Measurements from ENCODE around the gene SLC19A1.

The SLC19A1 gene

GRCh38 chr21:45580576-45581321 is 38.5 kb upstream of the SLC19A1 start:
- TF ChIP-seq, protein P1, sequence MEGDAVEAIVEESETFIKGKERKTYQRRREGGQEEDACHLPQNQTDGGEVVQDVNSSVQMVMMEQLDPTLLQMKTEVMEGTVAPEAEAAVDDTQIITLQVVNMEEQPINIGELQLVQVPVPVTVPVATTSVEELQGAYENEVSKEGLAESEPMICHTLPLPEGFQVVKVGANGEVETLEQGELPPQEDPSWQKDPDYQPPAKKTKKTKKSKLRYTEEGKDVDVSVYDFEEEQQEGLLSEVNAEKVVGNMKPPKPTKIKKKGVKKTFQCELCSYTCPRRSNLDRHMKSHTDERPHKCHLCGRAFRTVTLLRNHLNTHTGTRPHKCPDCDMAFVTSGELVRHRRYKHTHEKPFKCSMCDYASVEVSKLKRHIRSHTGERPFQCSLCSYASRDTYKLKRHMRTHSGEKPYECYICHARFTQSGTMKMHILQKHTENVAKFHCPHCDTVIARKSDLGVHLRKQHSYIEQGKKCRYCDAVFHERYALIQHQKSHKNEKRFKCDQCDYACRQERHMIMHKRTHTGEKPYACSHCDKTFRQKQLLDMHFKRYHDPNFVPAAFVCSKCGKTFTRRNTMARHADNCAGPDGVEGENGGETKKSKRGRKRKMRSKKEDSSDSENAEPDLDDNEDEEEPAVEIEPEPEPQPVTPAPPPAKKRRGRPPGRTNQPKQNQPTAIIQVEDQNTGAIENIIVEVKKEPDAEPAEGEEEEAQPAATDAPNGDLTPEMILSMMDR (conservative IDR thresholded peaks at IDR 0.05; ENCODE audit: low read depth, low read length): no peak
- no peak for DNase-seq (ENCODE audit: low read depth)
- no peak overlapping the region for H3K4me3 ChIP-seq (ENCODE audit: low read length)

- no peak for DNase-seq (ENCODE audit: low read depth)
- TF ChIP-seq, protein P1 (conservative IDR thresholded peaks at IDR 0.05; ENCODE audit: low read depth, low read length): no peak
- H3K4me3 ChIP-seq (ENCODE audit: low read length): no peak overlapping the region
These were observed 37.9 kb upstream of the SLC19A1 start for GRCh38 chr21:45580181-45580575.

DNA sequence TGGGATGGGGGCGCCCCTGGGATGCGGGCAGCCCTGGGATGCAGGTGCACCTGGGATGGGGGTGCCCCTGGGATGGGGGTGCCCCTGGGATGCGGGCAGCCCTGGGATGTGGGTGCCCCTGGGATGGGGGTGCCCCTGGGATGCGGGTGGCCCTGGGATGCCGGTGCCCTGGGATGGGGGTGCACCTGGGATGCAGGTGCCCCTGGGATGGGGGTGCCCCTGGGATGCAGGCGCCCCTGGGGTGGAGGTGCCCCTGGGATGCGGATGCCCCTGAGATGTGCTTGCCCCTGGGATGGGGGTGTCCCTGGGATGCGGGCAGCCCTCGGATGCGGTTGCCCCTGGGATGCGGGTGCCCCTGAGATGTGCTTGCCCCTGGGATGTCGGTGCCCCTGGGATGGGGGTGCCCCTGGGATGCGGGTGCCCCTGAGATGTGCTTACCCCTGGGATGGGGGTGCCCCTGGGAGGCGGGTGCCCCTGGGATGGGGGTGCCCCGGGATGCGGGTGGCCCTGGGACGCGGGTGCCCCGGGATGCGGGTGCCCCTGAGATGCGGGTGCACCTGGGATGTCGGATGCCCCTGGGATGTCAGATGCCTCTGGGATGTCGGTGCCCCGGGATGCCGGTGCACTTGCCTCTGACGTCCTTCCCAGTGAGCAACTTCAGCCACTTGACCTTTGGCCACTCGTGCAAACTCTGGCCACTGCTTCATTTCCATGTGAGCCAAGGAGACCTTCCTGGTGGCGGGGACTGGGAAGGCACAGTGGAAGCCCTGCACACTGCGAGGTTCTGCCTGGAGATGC is 37.3 kb upstream of the SLC19A1 start:
- TF ChIP-seq, protein P1 (conservative IDR thresholded peaks at IDR 0.05; ENCODE audit: low read depth, low read length): no peak
- no peak for DNase-seq (ENCODE audit: low read depth)
- no peak overlapping the region for H3K4me3 ChIP-seq (ENCODE audit: low read length)

DNA sequence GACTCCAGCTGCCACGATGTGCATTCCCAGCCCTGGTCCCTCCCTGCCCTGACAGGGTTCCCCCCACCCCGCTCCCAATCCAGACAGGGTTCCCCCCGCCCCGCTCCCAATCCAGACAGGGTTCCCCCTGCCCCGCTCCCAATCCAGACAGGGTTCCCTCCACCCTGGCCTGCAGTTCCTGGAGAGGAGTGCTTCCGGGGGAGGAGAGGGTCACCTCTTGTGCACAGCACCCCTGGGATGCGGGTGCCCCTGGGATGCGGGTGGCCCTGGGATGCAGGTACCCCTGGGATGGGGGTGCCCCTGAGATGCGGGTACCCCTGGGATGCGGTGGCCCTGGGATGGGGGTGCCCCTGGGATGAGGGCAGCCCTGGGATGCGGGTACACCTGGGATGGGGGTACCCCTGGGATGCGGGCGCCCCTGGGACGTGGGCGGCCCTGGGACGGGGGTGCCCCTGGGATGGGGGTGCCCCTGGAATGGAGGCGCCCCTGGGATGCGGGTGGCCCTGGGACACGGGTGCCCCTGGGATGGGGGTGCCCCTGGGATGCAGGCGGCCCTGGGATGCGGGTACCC is 36.7 kb upstream of the SLC19A1 start:
- no peak for DNase-seq (ENCODE audit: low read depth)
- TF ChIP-seq, protein P1 (conservative IDR thresholded peaks at IDR 0.05; ENCODE audit: low read depth, low read length): no peak
- H3K4me3 ChIP-seq (ENCODE audit: low read length): no peak overlapping the region

- no peak overlapping the region for H3K4me3 ChIP-seq (ENCODE audit: low read length)
- TF ChIP-seq, protein P1 (conservative IDR thresholded peaks at IDR 0.05; ENCODE audit: low read depth, low read length): no peak
- DNase-seq (ENCODE audit: low read depth): no peak
These were observed 36.0 kb upstream of the SLC19A1 start for GRCh38 chr21:45578176-45578801.

GRCh38 chr21:45577801-45578175 is 35.5 kb upstream of the SLC19A1 start:
- no peak for DNase-seq (ENCODE audit: low read depth)
- TF ChIP-seq, protein P1 (conservative IDR thresholded peaks at IDR 0.05; ENCODE audit: low read depth, low read length): no peak
- no peak overlapping the region for H3K4me3 ChIP-seq (ENCODE audit: low read length)

All from retinal pigment epithelial cell (primary cell).